K562 (cell line): ENCODE results near the gene GALNT16.

Experiments
- ATF3 ChIP-seq, 2 experiments: fragments of 450-650 bp in 1 of 2; sonication (generic) in 1 of 2; formaldehyde crosslinking in 1 of 2; IDR thresholded peaks in 1 of 2; conservative IDR thresholded peaks in 1 of 2; 2 replicates each; pipeline versions ENCODE4 v1.6.1 to v1.8.1; 2016 to 2023; ENCODE audit warnings: mild to moderate bottlenecking in 2 of 2, moderate library complexity in 2 of 2, inconsistent platforms in 1 of 2, missing genetic modification reagents in 1 of 2
- BRCA1 ChIP-seq, 2 experiments: fragments of 450-650 bp in 1 of 2; sonication (generic) in 1 of 2; formaldehyde crosslinking in 1 of 2; IDR thresholded peaks; 2 replicates each; pipeline versions ENCODE4 v1.5.0 to v1.6.1; 2017 to 2020; ENCODE audit warnings: mild to moderate bottlenecking in 1 of 2, missing genetic modification reagents in 1 of 2
- CTCF ChIP-seq, 3 experiments: IDR thresholded peaks in 2 of 3; conservative IDR thresholded peaks in 1 of 3; 2 replicates each; pipeline ENCODE4 v1.5.1; 2011 to 2012; ENCODE audit warnings: low read length in 3 of 3, mild to moderate bottlenecking in 3 of 3, control low read depth in 2 of 3, improper control_type of control experiment in 1 of 3, inconsistent platforms in 1 of 3, low read depth in 1 of 3, mixed read lengths in 1 of 3, moderate library complexity in 1 of 3; ENCODE audit not compliant: insufficient read depth in 2 of 3
- EP300 ChIP-seq: IDR thresholded peaks from 2 replicates; pipeline ENCODE4 v1.6.1; 2012; ENCODE audit warnings: low read length, improper control_type of control experiment
- POLR2A ChIP-seq: fragments of 450-650 bp; conservative IDR thresholded peaks from 2 replicates; pipeline ENCODE4 v1.6.1; 2016
- SOX6 ChIP-seq: fragments of 450-650 bp; IDR thresholded peaks from 2 replicates; pipeline ENCODE4 v1.6.1; 2014; ENCODE audit warnings: mild to moderate bottlenecking
- SRF ChIP-seq, 2 experiments: fragments of 250-450, 450-650 bp in 1 of 2; sonication (Bioruptor Pico) in 1 of 2; sonication (generic) in 1 of 2; formaldehyde crosslinking; IDR thresholded peaks; 2 replicates each; pipeline versions ENCODE4 v1.5.0 to v1.5.1; 2020 to 2022; ENCODE audit warnings: mild to moderate bottlenecking in 1 of 2, missing genetic modification reagents in 1 of 2
- STAG1 ChIP-seq: sonication (generic); formaldehyde crosslinking; IDR thresholded peaks from 2 replicates; pipeline ENCODE4 v1.5.0; 2020; ENCODE audit warnings: missing genetic modification reagents, borderline replicate concordance
- ZBTB34 ChIP-seq: fragments of 250-450 bp; sonication (Bioruptor Pico); IDR thresholded peaks from 2 replicates; pipeline ENCODE4 v1.8.0; 2021; ENCODE audit warnings: mild to moderate bottlenecking, moderate library complexity

GRCh38 chr14:69325646-69326265, 65.8 kb downstream of the GALNT16 start:
- no peak for TF ChIP-seq POLR2A
- TF ChIP-seq CTCF (IDR thresholded peaks at IDR 0.05 in 2 of 3, conservative IDR thresholded peaks at IDR 0.05 in 1 of 3; ENCODE audit: insufficient read depth in 2 of 3, low read depth in 1 of 3, low read length in 3 of 3) = peak in 2 of 3 experiments; percentile 9 to 24; a peak in 1 of 6 replicates
- TF ChIP-seq ZBTB34 = no peak
- TF ChIP-seq SOX6 = no peak
- no peak for TF ChIP-seq ATF3 (IDR thresholded peaks at IDR 0.05)
- no peak for TF ChIP-seq ATF3 (CRISPR knock-in tag; conservative IDR thresholded peaks at IDR 0.05)
- no peak for TF ChIP-seq STAG1
- TF ChIP-seq EP300 = no peak
- no peak for TF ChIP-seq BRCA1 (IDR thresholded peaks at IDR 0.05)
- no peak for TF ChIP-seq BRCA1 (CRISPR knock-in tag; IDR thresholded peaks at IDR 0.05)
- TF ChIP-seq SRF (CRISPR knock-in tag; IDR thresholded peaks at IDR 0.05) = no peak
